Measurements from ENCODE around the gene EFCAB9. TPM values are rescaled to one million over a fixed set of nuclear protein-coding genes. Genes with fewer than 3 reads are reported as not detected.

The EFCAB9 gene
- total RNA-seq, 1 experiment from 2014 or later: not detected

GRCh38 chr5:172243302-172243701 is 49.3 kb downstream of the EFCAB9 start:
- Histone ChIP-seq H3K23ac (ENCODE audit: insufficient read length, low read depth, low read length) (no peak overlapping the region), H3K4me2 (ENCODE audit: insufficient read depth, insufficient read length, low read length) (no peak overlapping the region), H4K5ac (ENCODE audit: insufficient read length, low read depth, low read length) (no peak overlapping the region), H4K20me1 (ENCODE audit: control insufficient read depth, insufficient read depth, insufficient read length) (peaks cover 3% of the 10 kb centered on the region), H2AK5ac (ENCODE audit: insufficient read length, low read length) (no peak overlapping the region), H2BK120ac (ENCODE audit: low read depth, low read length, poor library complexity, severe bottlenecking) (no peak overlapping the region), H2AFZ (ENCODE audit: low read length) (no peak overlapping the region), H3K14ac (ENCODE audit: insufficient read depth, low read length) (no peak overlapping the region), H3K18ac (ENCODE audit: insufficient read length, low read depth, low read length) (no peak overlapping the region), H3K9ac (ENCODE audit: extremely low read depth, insufficient read length, low read length) (no peak overlapping the region), H3K79me1 (ENCODE audit: insufficient read depth, low read depth, low read length, poor library complexity, severe bottlenecking) (peaks cover 3% of the 10 kb centered on the region), H2BK12ac (ENCODE audit: insufficient read length, low read depth, low read length) (no peak overlapping the region), H3T11ph (ENCODE audit: low read length) (no peak overlapping the region), H3K27ac (ENCODE audit: insufficient read length, low read depth, low read length) (no peak overlapping the region), H3K27me3 (ENCODE audit: insufficient read depth, low read length) (no peaks in the 10 kb centered on the region), H2BK5ac (ENCODE audit: insufficient read length, low read length) (no peak overlapping the region), H4K91ac (ENCODE audit: insufficient read length, low read depth, low read length) (no peak overlapping the region), H2BK15ac (ENCODE audit: low read depth, low read length) (no peak overlapping the region), H4K8ac (replicated peaks; ENCODE audit: insufficient read length, low read depth, low read length) (no peak overlapping the region), H3K4me1 (ENCODE audit: insufficient read depth, low read length) (no peaks in the 10 kb centered on the region; the same call in 1 of the 2 replicates), H2BK20ac (ENCODE audit: low read depth, low read length, poor library complexity, severe bottlenecking) (no peak overlapping the region), H3K9me3 (ENCODE audit: control insufficient read depth, low read depth, low read length) (no peaks in the 10 kb centered on the region), H3K23me2 (ENCODE audit: insufficient read length, low read depth, low read length, poor library complexity, severe bottlenecking) (no peaks in the 10 kb centered on the region), H3K56ac (ENCODE audit: insufficient read length, low read depth, low read length) (no peak overlapping the region), H3K79me2 (ENCODE audit: insufficient read depth, low read length) (peaks cover 5% of the 10 kb centered on the region; the same call in 1 of the 2 replicates), H3K4ac (ENCODE audit: low read depth, low read length) (no peak overlapping the region)
- TF ChIP-seq CTCF (conservative IDR thresholded peaks at IDR 0.05): no peak
- Mint-ChIP-seq H3K36me3 (ENCODE audit: insufficient read depth in 1 of 3, low read depth in 3 of 3) (peaks cover 2 to 9% (median 2%) of the 10 kb centered on the region in 3 experiments; a peak in 6 of 7 replicates), H3K4me3 (no peak overlapping the region), H3K9me3 (no peaks in the 10 kb centered on the region), H3K27me3 (ENCODE audit: low read depth) (no peaks in the 10 kb centered on the region), H3K27ac (no peak overlapping the region), H3K4me1 (peaks cover 7 to 12% of the 10 kb centered on the region in 2 experiments)
- no CpG with 5 or more reads among the region's 3 CpGs for WGBS (ENCODE audit: extremely low coverage, insufficient read length, low lambda C conversion rate)
- DNase-seq: no peak

Measured in H9 (cell line).